ENCODE data around the gene SMARCD3. TPM values are rescaled to one million over a fixed set of nuclear protein-coding genes. Genes with fewer than 3 reads are reported as not detected.
A peak's percentile ranks its signal among the peaks of the same experiment; 100 is the strongest.

The SMARCD3 gene
- total RNA-seq, 2 experiments from 2014 or later, result 11.8 to 14.8 TPM

DNA sequence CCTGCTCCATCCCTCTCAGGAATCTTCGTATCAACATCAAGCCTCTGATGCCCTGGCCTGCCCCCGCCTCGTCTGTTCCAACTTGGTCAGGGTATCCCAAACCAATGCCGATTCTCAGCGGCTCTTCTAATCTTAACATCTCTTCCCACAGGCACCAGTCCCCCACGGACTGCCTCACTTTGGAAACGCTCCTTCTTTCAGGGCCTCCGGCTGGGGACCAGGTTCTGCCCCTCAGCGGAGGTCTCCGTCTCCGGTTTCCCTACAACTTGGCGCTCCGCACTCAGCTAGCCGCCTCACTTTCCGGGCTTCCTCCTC is 22.0 kb downstream of the SMARCD3 start:
- ATAC-seq (ENCODE audit: poor library complexity) (peak; percentile 4), DNase-seq (no peak)
- Histone ChIP-seq H3K4me1 (ENCODE audit: insufficient read depth, low read length) (peaks cover 32% of the 10 kb centered on the region), H3K27ac (ENCODE audit: low read depth in 1 of 2, low read length in 2 of 2) (peak overlapping the region; percentile 63 to 71), H3K36me3 (ENCODE audit: insufficient read depth, low read length) (peaks cover 37% of the 10 kb centered on the region), H3K4me3 (ENCODE audit: low read length) (peak overlapping the region; percentile 90), H3K27me3 (ENCODE audit: control insufficient read depth in 1 of 2, insufficient read depth in 2 of 2, low read length in 2 of 2) (no peaks in the 10 kb centered on the region), H3K9me3 (ENCODE audit: control insufficient read depth in 1 of 2, insufficient read depth in 1 of 2, low read length in 2 of 2) (no peaks in the 10 kb centered on the region)
- Mint-ChIP-seq H3K4me3 (peak overlapping the region; percentile 99), H3K9me3 (no peaks in the 10 kb centered on the region), H3K36me3 (ENCODE audit: low read depth) (peaks cover 55% of the 10 kb centered on the region), H3K27me3 (no peaks in the 10 kb centered on the region), H3K4me1 (ENCODE audit: low read depth) (peaks cover 35% of the 10 kb centered on the region), H3K27ac (peak overlapping the region; percentile 90)
- intact Hi-C loops (cut with DNase I, micrococcal nuclease), result loop anchor here (2.0 to 5.0 kb wide), 6 partner anchors 18 to 1509 kb away; partner anchors contain the start of gene RHEB (in 1 of the 2)
- CTCF ChIA-PET, result interaction anchor here (1.1 to 2.0 kb wide), 5 partner anchors 17 to 406 kb away, joined by 3 to 16 read pairs (median 3); partner anchors contain the start of gene GBX1
- TF ChIP-seq, protein P1, sequence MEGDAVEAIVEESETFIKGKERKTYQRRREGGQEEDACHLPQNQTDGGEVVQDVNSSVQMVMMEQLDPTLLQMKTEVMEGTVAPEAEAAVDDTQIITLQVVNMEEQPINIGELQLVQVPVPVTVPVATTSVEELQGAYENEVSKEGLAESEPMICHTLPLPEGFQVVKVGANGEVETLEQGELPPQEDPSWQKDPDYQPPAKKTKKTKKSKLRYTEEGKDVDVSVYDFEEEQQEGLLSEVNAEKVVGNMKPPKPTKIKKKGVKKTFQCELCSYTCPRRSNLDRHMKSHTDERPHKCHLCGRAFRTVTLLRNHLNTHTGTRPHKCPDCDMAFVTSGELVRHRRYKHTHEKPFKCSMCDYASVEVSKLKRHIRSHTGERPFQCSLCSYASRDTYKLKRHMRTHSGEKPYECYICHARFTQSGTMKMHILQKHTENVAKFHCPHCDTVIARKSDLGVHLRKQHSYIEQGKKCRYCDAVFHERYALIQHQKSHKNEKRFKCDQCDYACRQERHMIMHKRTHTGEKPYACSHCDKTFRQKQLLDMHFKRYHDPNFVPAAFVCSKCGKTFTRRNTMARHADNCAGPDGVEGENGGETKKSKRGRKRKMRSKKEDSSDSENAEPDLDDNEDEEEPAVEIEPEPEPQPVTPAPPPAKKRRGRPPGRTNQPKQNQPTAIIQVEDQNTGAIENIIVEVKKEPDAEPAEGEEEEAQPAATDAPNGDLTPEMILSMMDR (IDR thresholded peaks at IDR 0.05), result no peak
- POLR2A ChIA-PET, result interaction anchor here (0.8 to 1.7 kb wide), 9 partner anchors 11 to 126 kb away, joined by 3 to 25 read pairs (median 5); partner anchors contain the start of gene NUB1

GRCh38 chr7:151225948-151226510 is 22.5 kb downstream of the SMARCD3 start:
- Mint-ChIP-seq H3K27me3 (no peaks in the 10 kb centered on the region), H3K36me3 (ENCODE audit: low read depth) (peaks cover 60% of the 10 kb centered on the region), H3K27ac (peak overlapping the region; percentile 90), H3K4me1 (ENCODE audit: low read depth) (peaks cover 30% of the 10 kb centered on the region), H3K4me3 (peak overlapping the region; percentile 99), H3K9me3 (no peaks in the 10 kb centered on the region)
- ATAC-seq (ENCODE audit: poor library complexity), result no peak
- DNase-seq, result peak in 2 of 14 experiments; percentile 41 to 47
- peaks cover 31% of the 10 kb centered on the region for H3K4me1 ChIP-seq (ENCODE audit: insufficient read depth, low read length)
- POLR2A ChIA-PET, result interaction anchor here (1.0 to 1.7 kb wide), 3 partner anchors 11 to 19 kb away, joined by 3 to 25 read pairs (median 14); no protein-coding TSS in a partner anchor
- H3K4me3 ChIP-seq (ENCODE audit: low read length), result peak overlapping the region; percentile 90
- TF ChIP-seq, protein P1 (IDR thresholded peaks at IDR 0.05), result no peak
- no peak overlapping the region for H3K27ac ChIP-seq (ENCODE audit: low read depth in 1 of 2, low read length in 2 of 2)
- no peaks in the 10 kb centered on the region for H3K27me3 ChIP-seq (ENCODE audit: control insufficient read depth in 1 of 2, insufficient read depth in 2 of 2, low read length in 2 of 2)
- peaks cover 40% of the 10 kb centered on the region for H3K36me3 ChIP-seq (ENCODE audit: insufficient read depth, low read length)
- intact Hi-C loops (cut with DNase I, micrococcal nuclease), result loop anchor here (2.0 to 5.0 kb wide), 6 partner anchors 19 to 1509 kb away; partner anchors contain the start of gene RHEB (in 1 of the 2)
- CTCF ChIA-PET, result interaction anchor here (1.3 to 2.0 kb wide), 3 partner anchors 18 to 89 kb away, joined by 3 to 16 read pairs (median 3); no protein-coding TSS in a partner anchor
- no peaks in the 10 kb centered on the region for H3K9me3 ChIP-seq (ENCODE audit: control insufficient read depth in 1 of 2, insufficient read depth in 1 of 2, low read length in 2 of 2)

- Mint-ChIP-seq H3K9me3 (no peaks in the 10 kb centered on the region), H3K27ac (no peak overlapping the region), H3K4me1 (ENCODE audit: low read depth) (peaks cover 29% of the 10 kb centered on the region), H3K36me3 (ENCODE audit: low read depth) (peaks cover 77% of the 10 kb centered on the region), H3K27me3 (no peaks in the 10 kb centered on the region), H3K4me3 (no peak overlapping the region)
- Histone ChIP-seq H3K4me3 (ENCODE audit: low read length) (no peak overlapping the region), H3K36me3 (ENCODE audit: insufficient read depth, low read length) (peaks cover 62% of the 10 kb centered on the region), H3K27me3 (ENCODE audit: control insufficient read depth in 1 of 2, insufficient read depth in 2 of 2, low read length in 2 of 2) (no peaks in the 10 kb centered on the region), H3K9me3 (ENCODE audit: control insufficient read depth in 1 of 2, insufficient read depth in 1 of 2, low read length in 2 of 2) (no peaks in the 10 kb centered on the region), H3K27ac (ENCODE audit: low read depth in 1 of 2, low read length in 2 of 2) (no peak overlapping the region), H3K4me1 (ENCODE audit: insufficient read depth, low read length) (peaks cover 31% of the 10 kb centered on the region)
- intact Hi-C loops (cut with DNase I, micrococcal nuclease), result no loop called here
- ChIA-PET CTCF (interaction anchor here (0.7 to 1.4 kb wide), 2 partner anchors 17 to 21 kb away, joined by 4 to 5 read pairs; no protein-coding TSS in a partner anchor), POLR2A (interaction anchor here (0.9 to 1.1 kb wide), 2 partner anchors 8 to 9 kb away, joined by 3 to 4 read pairs; partner anchors contain the start of gene CHPF2)
- DNase-seq (no peak), ATAC-seq (ENCODE audit: poor library complexity) (no peak)
- TF ChIP-seq, protein P1 (IDR thresholded peaks at IDR 0.05), result no peak
These were observed 24.8 kb downstream of the SMARCD3 start for GRCh38 chr7:151223728-151224127.
